ENCODE results near the gene CRYBB1.

The CRYBB1 gene

GRCh38 chr22:26565889-26566288 is 51.9 kb downstream of the CRYBB1 start:
- Histone ChIP-seq H3K36me3 (ENCODE audit: insufficient read depth, low read length) (no peaks in the 10 kb centered on the region), H3K27ac (ENCODE audit: low read depth, low read length) (no peak overlapping the region), H3K4me3 (ENCODE audit: low read depth, low read length) (no peak overlapping the region), H3K4me1 (ENCODE audit: control insufficient read depth, insufficient read depth, low read length, unreplicated experiment) (no peaks in the 10 kb centered on the region), H3K27me3 (ENCODE audit: insufficient read depth, low read length) (no peaks in the 10 kb centered on the region), H3K79me2 (ENCODE audit: control insufficient read depth, insufficient read depth, low read length, unreplicated experiment) (peaks cover 3% of the 10 kb centered on the region), H2AFZ (ENCODE audit: low read length, unreplicated experiment) (no peak overlapping the region)

DNA sequence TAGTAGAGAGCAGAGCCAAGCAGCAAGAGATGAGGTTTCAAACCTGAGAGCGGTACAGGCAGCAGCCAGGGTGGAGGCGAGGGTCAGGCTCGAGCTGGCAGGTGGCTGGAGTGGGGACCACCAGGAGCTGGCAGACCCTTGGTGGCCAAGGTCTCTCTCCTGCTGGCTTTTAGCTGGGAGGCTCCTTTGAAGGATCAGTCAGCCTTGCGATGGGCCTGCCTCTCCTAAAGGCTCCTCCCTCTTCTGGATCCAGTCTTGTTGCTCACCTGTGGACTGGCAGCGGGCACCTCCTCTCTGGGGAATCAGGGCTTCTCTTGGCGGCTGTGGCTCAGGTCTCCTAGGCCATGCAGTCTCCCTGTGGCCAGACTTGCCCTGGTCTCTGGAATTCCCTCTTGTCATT is 52.6 kb downstream of the CRYBB1 start:
- Histone ChIP-seq H3K27ac (ENCODE audit: low read depth, low read length) (no peak overlapping the region), H3K4me3 (ENCODE audit: low read depth, low read length) (no peak overlapping the region), H3K36me3 (ENCODE audit: insufficient read depth, low read length) (no peaks in the 10 kb centered on the region), H3K4me1 (ENCODE audit: control insufficient read depth, insufficient read depth, low read length, unreplicated experiment) (no peaks in the 10 kb centered on the region), H2AFZ (ENCODE audit: low read length, unreplicated experiment) (no peak overlapping the region), H3K79me2 (ENCODE audit: control insufficient read depth, insufficient read depth, low read length, unreplicated experiment) (peaks cover 3% of the 10 kb centered on the region), H3K27me3 (ENCODE audit: insufficient read depth, low read length) (no peaks in the 10 kb centered on the region)

DNA sequence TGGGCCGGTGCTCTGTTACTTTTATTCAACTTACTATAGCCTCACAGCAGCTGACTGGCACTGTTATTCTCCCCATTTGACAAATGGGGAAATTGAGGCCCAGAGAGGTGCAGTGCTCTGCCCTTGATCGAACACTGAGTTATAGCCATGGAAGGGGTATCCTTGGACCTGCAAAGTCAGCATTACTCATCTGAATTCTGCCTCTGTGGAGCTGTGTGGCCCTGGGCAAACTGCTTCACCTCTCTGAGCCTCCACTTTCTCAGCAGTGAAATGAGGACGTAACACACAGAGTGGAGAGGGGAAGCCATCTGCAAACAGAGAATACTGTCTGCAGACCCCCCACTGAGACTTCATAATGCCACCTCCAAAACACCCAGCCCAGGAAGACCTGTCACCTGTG is 53.2 kb downstream of the CRYBB1 start:
- no peak overlapping the region for H3K27ac ChIP-seq (ENCODE audit: low read depth, low read length)
- no peak overlapping the region for H3K4me3 ChIP-seq (ENCODE audit: low read depth, low read length)
- no peaks in the 10 kb centered on the region for H3K4me1 ChIP-seq (ENCODE audit: control insufficient read depth, insufficient read depth, low read length, unreplicated experiment)
- no peak overlapping the region for H2AFZ ChIP-seq (ENCODE audit: low read length, unreplicated experiment)
- peaks cover 3% of the 10 kb centered on the region for H3K79me2 ChIP-seq (ENCODE audit: control insufficient read depth, insufficient read depth, low read length, unreplicated experiment)
- no peaks in the 10 kb centered on the region for H3K27me3 ChIP-seq (ENCODE audit: insufficient read depth, low read length)
- no peaks in the 10 kb centered on the region for H3K36me3 ChIP-seq (ENCODE audit: insufficient read depth, low read length)

DNA sequence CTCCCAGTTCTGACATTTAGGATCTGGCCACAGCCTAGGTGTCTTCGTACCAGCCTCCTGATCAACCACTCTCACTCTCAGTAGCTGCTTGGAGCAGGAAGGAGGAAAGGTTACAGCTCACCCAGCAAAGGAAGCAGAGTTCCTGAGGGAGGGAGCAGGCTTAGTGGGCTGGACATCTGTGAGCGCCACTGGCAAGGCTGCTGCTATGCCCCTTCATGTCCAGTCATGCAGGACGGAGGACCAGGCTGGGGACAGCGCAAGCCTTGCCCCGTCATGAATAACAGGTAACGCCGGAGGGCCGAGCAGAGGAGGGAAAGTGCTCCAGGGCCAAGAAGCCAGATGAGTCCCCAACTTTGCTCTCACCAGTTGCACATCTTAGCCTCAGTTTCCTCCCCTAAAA is 53.6 kb downstream of the CRYBB1 start:
- Histone ChIP-seq H3K79me2 (ENCODE audit: control insufficient read depth, insufficient read depth, low read length, unreplicated experiment) (peaks cover 3% of the 10 kb centered on the region), H3K4me3 (ENCODE audit: low read depth, low read length) (no peak overlapping the region), H3K4me1 (ENCODE audit: control insufficient read depth, insufficient read depth, low read length, unreplicated experiment) (no peaks in the 10 kb centered on the region), H3K27ac (ENCODE audit: low read depth, low read length) (no peak overlapping the region), H3K36me3 (ENCODE audit: insufficient read depth, low read length) (no peaks in the 10 kb centered on the region), H2AFZ (ENCODE audit: low read length, unreplicated experiment) (no peak overlapping the region), H3K27me3 (ENCODE audit: insufficient read depth, low read length) (no peaks in the 10 kb centered on the region)

- H3K79me2 ChIP-seq (ENCODE audit: control insufficient read depth, insufficient read depth, low read length, unreplicated experiment) = peaks cover 3% of the 10 kb centered on the region
- H3K36me3 ChIP-seq (ENCODE audit: insufficient read depth, low read length) = no peaks in the 10 kb centered on the region
- H3K27ac ChIP-seq (ENCODE audit: low read depth, low read length) = no peak overlapping the region
- no peaks in the 10 kb centered on the region for H3K27me3 ChIP-seq (ENCODE audit: insufficient read depth, low read length)
- no peak overlapping the region for H3K4me3 ChIP-seq (ENCODE audit: low read depth, low read length)
- no peak overlapping the region for H2AFZ ChIP-seq (ENCODE audit: low read length, unreplicated experiment)
- H3K4me1 ChIP-seq (ENCODE audit: control insufficient read depth, insufficient read depth, low read length, unreplicated experiment) = peaks cover 6% of the 10 kb centered on the region
These were observed 54.8 kb downstream of the CRYBB1 start for GRCh38 chr22:26563022-26563421.

- Histone ChIP-seq H3K27me3 (ENCODE audit: insufficient read depth, low read length) (no peaks in the 10 kb centered on the region), H2AFZ (ENCODE audit: low read length, unreplicated experiment) (no peak overlapping the region), H3K36me3 (ENCODE audit: insufficient read depth, low read length) (no peaks in the 10 kb centered on the region), H3K27ac (ENCODE audit: low read depth, low read length) (no peak overlapping the region), H3K4me3 (ENCODE audit: low read depth, low read length) (no peak overlapping the region), H3K79me2 (ENCODE audit: control insufficient read depth, insufficient read depth, low read length, unreplicated experiment) (peaks cover under 1% of the 10 kb centered on the region), H3K4me1 (ENCODE audit: control insufficient read depth, insufficient read depth, low read length, unreplicated experiment) (peaks cover 6% of the 10 kb centered on the region)
These were observed 55.9 kb downstream of the CRYBB1 start for GRCh38 chr22:26561756-26562417.

- Histone ChIP-seq H3K4me1 (ENCODE audit: control insufficient read depth, insufficient read depth, low read length, unreplicated experiment) (peaks cover 6% of the 10 kb centered on the region), H3K27ac (ENCODE audit: low read depth, low read length) (no peak overlapping the region), H3K36me3 (ENCODE audit: insufficient read depth, low read length) (no peaks in the 10 kb centered on the region), H2AFZ (ENCODE audit: low read length, unreplicated experiment) (no peak overlapping the region), H3K4me3 (ENCODE audit: low read depth, low read length) (no peak overlapping the region), H3K79me2 (ENCODE audit: control insufficient read depth, insufficient read depth, low read length, unreplicated experiment) (no peaks in the 10 kb centered on the region), H3K27me3 (ENCODE audit: insufficient read depth, low read length) (no peaks in the 10 kb centered on the region)
These were observed 57.8 kb downstream of the CRYBB1 start for GRCh38 chr22:26559961-26560575.

DNA sequence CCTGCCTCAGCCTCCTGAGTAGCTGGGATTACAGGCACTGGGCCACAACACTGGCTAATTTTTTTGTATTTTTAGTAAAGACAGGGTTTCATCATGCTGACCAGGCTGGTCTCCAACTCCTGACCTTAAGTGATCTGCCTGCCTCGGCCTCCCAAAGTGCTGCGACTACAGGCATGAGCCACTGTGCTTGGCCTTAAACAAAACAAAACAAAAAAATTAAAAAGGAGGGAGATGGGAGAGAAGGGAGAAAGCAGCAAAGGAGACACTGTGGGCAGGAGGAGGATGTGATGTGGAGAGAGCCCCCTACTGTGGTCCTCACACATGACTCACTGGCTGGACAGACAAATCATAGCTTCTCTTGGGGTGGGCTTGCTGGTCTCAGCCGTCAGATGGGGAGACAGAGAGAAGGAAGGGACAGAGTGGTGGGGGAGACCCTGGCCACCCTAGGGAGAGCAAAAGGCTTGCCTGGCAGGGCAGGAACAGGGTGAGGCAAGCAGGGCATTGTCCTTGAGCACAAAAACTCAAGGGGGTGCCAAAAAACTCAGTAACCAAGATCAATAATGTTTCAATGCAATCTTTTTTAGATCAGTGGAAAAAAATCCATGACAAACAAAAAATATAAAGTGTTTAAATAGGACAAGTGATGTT is 59.5 kb downstream of the CRYBB1 start:
- Histone ChIP-seq H3K36me3 (ENCODE audit: insufficient read depth, low read length) (no peaks in the 10 kb centered on the region), H3K27me3 (ENCODE audit: insufficient read depth, low read length) (no peaks in the 10 kb centered on the region), H2AFZ (ENCODE audit: low read length, unreplicated experiment) (no peak overlapping the region), H3K79me2 (ENCODE audit: control insufficient read depth, insufficient read depth, low read length, unreplicated experiment) (no peaks in the 10 kb centered on the region), H3K4me3 (ENCODE audit: low read depth, low read length) (no peak overlapping the region), H3K27ac (ENCODE audit: low read depth, low read length) (peak overlapping the region; percentile 29; the same call in 1 of the 2 replicates), H3K4me1 (ENCODE audit: control insufficient read depth, insufficient read depth, low read length, unreplicated experiment) (peaks cover 12% of the 10 kb centered on the region)

DNA sequence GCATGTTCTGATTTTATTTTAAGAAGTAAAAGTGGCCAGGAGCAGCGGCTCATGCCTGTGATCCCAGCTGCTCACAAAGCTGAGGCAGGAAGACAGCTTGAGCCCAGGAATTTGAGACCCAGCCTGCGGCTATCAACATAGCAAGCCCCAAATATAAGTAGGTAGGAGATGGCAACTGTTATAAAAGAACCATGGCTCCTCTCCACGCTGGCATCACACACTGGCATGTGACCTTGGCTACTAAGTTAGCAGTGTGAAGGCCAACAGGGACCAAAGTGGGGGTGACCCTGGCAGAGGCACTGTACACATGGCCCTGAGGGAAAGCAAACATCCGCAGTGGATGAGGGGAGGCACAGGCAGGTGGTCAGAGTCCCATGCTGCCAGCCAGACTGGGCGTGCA is 60.9 kb downstream of the CRYBB1 start:
- H3K79me2 ChIP-seq (ENCODE audit: control insufficient read depth, insufficient read depth, low read length, unreplicated experiment) = no peaks in the 10 kb centered on the region
- no peak overlapping the region for H3K4me3 ChIP-seq (ENCODE audit: low read depth, low read length)
- H3K27ac ChIP-seq (ENCODE audit: low read depth, low read length) = no peak overlapping the region
- H2AFZ ChIP-seq (ENCODE audit: low read length, unreplicated experiment) = no peak overlapping the region
- peaks cover 20% of the 10 kb centered on the region for H3K4me1 ChIP-seq (ENCODE audit: control insufficient read depth, insufficient read depth, low read length, unreplicated experiment)
- H3K36me3 ChIP-seq (ENCODE audit: insufficient read depth, low read length) = no peaks in the 10 kb centered on the region
- H3K27me3 ChIP-seq (ENCODE audit: insufficient read depth, low read length) = no peaks in the 10 kb centered on the region

DNA sequence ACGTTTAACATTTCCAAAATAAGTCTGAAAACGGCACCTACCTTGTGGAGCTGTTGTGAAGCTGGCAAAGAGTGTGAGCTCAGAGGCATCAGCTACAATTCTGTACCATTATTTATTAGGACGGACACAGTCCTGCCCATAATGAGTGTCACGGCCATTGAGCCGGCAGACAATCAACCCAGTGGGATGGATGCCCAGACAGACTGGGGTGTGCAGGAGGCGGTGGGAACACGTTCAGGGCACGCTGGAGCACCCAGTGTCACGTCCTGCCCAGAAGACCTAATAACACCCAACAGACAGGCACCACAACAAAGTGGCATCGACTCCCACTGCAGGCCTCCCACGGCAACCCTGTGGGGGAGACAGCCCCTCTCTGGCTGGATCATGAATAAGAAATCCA is 62.3 kb downstream of the CRYBB1 start:
- no peaks in the 10 kb centered on the region for H3K79me2 ChIP-seq (ENCODE audit: control insufficient read depth, insufficient read depth, low read length, unreplicated experiment)
- H3K27me3 ChIP-seq (ENCODE audit: insufficient read depth, low read length) = no peaks in the 10 kb centered on the region
- no peak overlapping the region for H3K4me3 ChIP-seq (ENCODE audit: low read depth, low read length)
- no peak overlapping the region for H2AFZ ChIP-seq (ENCODE audit: low read length, unreplicated experiment)
- peaks cover 31% of the 10 kb centered on the region for H3K4me1 ChIP-seq (ENCODE audit: control insufficient read depth, insufficient read depth, low read length, unreplicated experiment)
- no peak overlapping the region for H3K27ac ChIP-seq (ENCODE audit: low read depth, low read length)
- no peaks in the 10 kb centered on the region for H3K36me3 ChIP-seq (ENCODE audit: insufficient read depth, low read length)

DNA sequence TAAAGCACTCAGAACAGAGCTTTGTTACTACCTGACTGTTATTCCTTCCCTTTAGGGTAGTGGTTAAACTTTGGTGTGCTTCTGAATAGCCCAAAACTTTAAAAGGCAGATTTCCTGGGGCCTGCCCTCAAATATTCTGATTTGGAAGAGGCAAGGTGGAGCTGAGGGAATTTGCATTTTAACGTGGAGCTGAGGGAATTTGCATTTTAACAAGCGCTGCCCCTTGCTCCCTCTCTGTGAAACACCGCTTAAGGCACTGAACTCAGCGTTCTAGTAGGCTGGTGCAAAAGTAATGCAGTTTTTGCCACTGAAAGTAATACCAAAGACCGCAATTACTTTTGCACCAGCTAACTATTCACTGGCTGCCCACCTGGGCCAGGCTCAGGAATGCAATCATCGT is 62.9 kb downstream of the CRYBB1 start:
- no peaks in the 10 kb centered on the region for H3K79me2 ChIP-seq (ENCODE audit: control insufficient read depth, insufficient read depth, low read length, unreplicated experiment)

More for the DNA sequence above, 62.9 kb downstream of the CRYBB1 start:
- Histone ChIP-seq H3K4me3 (ENCODE audit: low read depth, low read length) (no peak overlapping the region), H2AFZ (ENCODE audit: low read length, unreplicated experiment) (no peak overlapping the region), H3K4me1 (ENCODE audit: control insufficient read depth, insufficient read depth, low read length, unreplicated experiment) (peaks cover 36% of the 10 kb centered on the region), H3K36me3 (ENCODE audit: insufficient read depth, low read length) (no peaks in the 10 kb centered on the region), H3K27ac (ENCODE audit: low read depth, low read length) (no peak overlapping the region), H3K27me3 (ENCODE audit: insufficient read depth, low read length) (no peaks in the 10 kb centered on the region)
